Measurements from ENCODE around the gene SOX5. TPM values are rescaled to one million over a fixed set of nuclear protein-coding genes. Genes with fewer than 3 reads are reported as not detected.

Gene SOX5
- total and polyA plus RNA-seq, 2 of the 8 experiments (the other 6 are each of a cell fraction or from before 2014, with no cell fraction given), result 2.2 to 2.6 TPM

DNA sequence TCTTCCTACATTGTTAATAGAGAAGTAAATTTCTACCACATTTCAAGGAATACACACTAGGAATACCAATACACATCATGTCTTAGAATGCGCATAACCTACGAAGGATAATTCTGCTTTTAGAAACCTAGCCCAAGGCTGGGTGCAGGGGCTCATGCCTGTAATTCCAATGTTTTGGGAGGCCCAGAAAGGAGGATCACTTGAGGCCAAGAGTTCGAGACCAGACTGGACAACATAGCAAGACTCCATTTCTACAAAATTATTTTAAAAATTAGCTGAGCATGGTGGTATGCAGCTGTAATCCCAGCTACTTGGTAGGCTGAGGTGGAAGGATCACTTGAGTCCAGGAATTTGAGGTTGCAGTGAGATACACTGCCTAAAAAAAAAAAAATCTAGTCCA lies 206.9 kb downstream of the SOX5 start:
- TF ChIP-seq SIRT6 (IDR thresholded peaks at IDR 0.05; ENCODE audit: low read length) (no peak), RFX5 (IDR thresholded peaks at IDR 0.05; ENCODE audit: borderline replicate concordance, low read depth, low read length) (no peak), SRF (IDR thresholded peaks at IDR 0.05; ENCODE audit: low read depth, low read length) (no peak), TBP (IDR thresholded peaks at IDR 0.05; ENCODE audit: low read depth, low read length) (no peak), POU5F1 (IDR thresholded peaks at IDR 0.05; ENCODE audit: low read depth, low read length) (no peak), PHF8 (conservative IDR thresholded peaks at IDR 0.05; ENCODE audit: low read depth, low read length) (no peak), JUND (IDR thresholded peaks at IDR 0.05; ENCODE audit: low read length) (no peak), NANOG (IDR thresholded peaks at IDR 0.05; ENCODE audit: insufficient read depth, low read depth, low read length, poor library complexity, severe bottlenecking) (no peak)
- H3K36me3 ChIP-seq (ENCODE audit: control insufficient read depth in 2 of 4, insufficient read depth in 4 of 4, low read length in 3 of 4), result no peaks in the 10 kb centered on the region
- no peaks in the 10 kb centered on the region for H3K27me3 ChIP-seq (replicated peaks in 1 of 4; ENCODE audit: control insufficient read depth in 3 of 4, extremely low read depth in 1 of 4, insufficient read depth in 3 of 4, low read length in 3 of 4)
- H4K8ac ChIP-seq (ENCODE audit: extremely low read depth, insufficient read depth, low read length), result no peak overlapping the region
- no peak overlapping the region for H2BK5ac ChIP-seq (ENCODE audit: low read depth, low read length)
- H4K91ac ChIP-seq (replicated peaks; ENCODE audit: insufficient read length, low read length), result no peak overlapping the region
- H2BK20ac ChIP-seq (ENCODE audit: low read length), result no peak overlapping the region
- H3K18ac ChIP-seq (ENCODE audit: extremely low read depth, low read length), result no peak overlapping the region
- H3K23ac ChIP-seq (ENCODE audit: insufficient read length), result no peak overlapping the region
- H3K79me2 ChIP-seq (ENCODE audit: control insufficient read depth in 1 of 2, insufficient read depth in 2 of 2, low read length in 2 of 2), result no peaks in the 10 kb centered on the region
- no peaks in the 10 kb centered on the region for H4K20me1 ChIP-seq (replicated peaks in 1 of 2; ENCODE audit: control insufficient read depth in 1 of 2, insufficient read depth in 2 of 2, low read length in 2 of 2)
- H3K4me3 ChIP-seq (ENCODE audit: extremely low read depth in 1 of 4, insufficient read depth in 2 of 4, low read depth in 3 of 4, low read length in 4 of 4), result no peak overlapping the region
- no peaks in the 10 kb centered on the region for H3K23me2 ChIP-seq (ENCODE audit: low read depth, low read length)
- H3K14ac ChIP-seq (ENCODE audit: insufficient read length), result no peak overlapping the region
- H2BK120ac ChIP-seq (replicated peaks; ENCODE audit: low read depth, low read length), result no peak overlapping the region
- no peaks in the 10 kb centered on the region for H3K9me3 ChIP-seq (ENCODE audit: insufficient read depth in 2 of 2, low read depth in 1 of 2, low read length in 1 of 2)
- H2BK15ac ChIP-seq (ENCODE audit: low read length), result no peak overlapping the region
- no peaks in the 10 kb centered on the region for H3K79me1 ChIP-seq (ENCODE audit: low read depth, low read length)
- H3K9ac ChIP-seq (replicated peaks in 1 of 4; ENCODE audit: extremely low read depth in 1 of 4, low read depth in 3 of 4, low read length in 3 of 4), result no peak overlapping the region
- H3K56ac ChIP-seq (replicated peaks; ENCODE audit: insufficient read length, low read depth, low read length), result no peak overlapping the region
- H2AK5ac ChIP-seq (ENCODE audit: low read depth, low read length), result no peak overlapping the region
- H3K4ac ChIP-seq (replicated peaks; ENCODE audit: insufficient read length, low read depth, low read length), result no peak overlapping the region
- H4K5ac ChIP-seq (ENCODE audit: insufficient read length, low read depth, low read length), result no peak overlapping the region
- no peak overlapping the region for H3K27ac ChIP-seq (ENCODE audit: low read depth, low read length)
- H3K4me2 ChIP-seq (ENCODE audit: insufficient read depth in 1 of 2, low read depth in 2 of 2, low read length in 2 of 2), result no peak overlapping the region
- H3K4me1 ChIP-seq (replicated peaks in 1 of 4; ENCODE audit: control insufficient read depth in 3 of 4, insufficient read depth in 4 of 4, low read length in 3 of 4), result peaks cover 0 to 3% (median 0%) of the 10 kb centered on the region in 4 experiments; a peak in 1 of 7 replicates
- no peak for DNase-seq (ENCODE audit: low read depth in 1 of 2, low spot score in 2 of 2)
- H2AFZ ChIP-seq (ENCODE audit: low read length), result no peak overlapping the region
- 97% methylated on average over 3 of the region's 3 CpGs; no CpG with 5 or more reads in 1 of the 2 experiments for WGBS, 2 experiments (ENCODE audit: extremely low coverage in 1 of 2, insufficient coverage in 1 of 2, insufficient read length in 1 of 2, insufficient replicate concordance in 2 of 2, low coverage in 1 of 2, low lambda C conversion rate in 2 of 2, missing lambda C conversion rate in 1 of 2)
- CTCF ChIA-PET (ENCODE audit: partially characterized antibody), result no interaction called here
- POLR2A ChIA-PET (ENCODE audit: partially characterized antibody), result interaction anchor here (0.6 kb wide), 1 partner anchor 332 kb away, joined by 3 read pairs; no protein-coding TSS in a partner anchor
- FAIRE-seq, result no peak
- H2BK12ac ChIP-seq (ENCODE audit: low read depth, low read length), result no peak overlapping the region
